Mammary epithelial cell (primary cell): ENCODE data around the gene ZNF778.

Source experiments
- EZH2 ChIP-seq: IDR thresholded peaks from 2 replicates; pipeline ENCODE4 v1.6.1; 2012; ENCODE audit warnings: low read length, inconsistent platforms, borderline replicate concordance
- TF ChIP-seq, protein P1 (sequence below), 2 donors: IDR thresholded peaks in 1 of 2; conservative IDR thresholded peaks in 1 of 2; 2 replicates each; pipeline ENCODE4 v1.5.1; 2011 to 2012; ENCODE audit warnings: inconsistent platforms in 2 of 2, low read length in 2 of 2, mild to moderate bottlenecking in 2 of 2, control low read depth in 1 of 2, low read depth in 1 of 2; ENCODE audit not compliant: insufficient read depth in 1 of 2; ENCODE audit errors: extremely low read depth in 1 of 2

DNA sequence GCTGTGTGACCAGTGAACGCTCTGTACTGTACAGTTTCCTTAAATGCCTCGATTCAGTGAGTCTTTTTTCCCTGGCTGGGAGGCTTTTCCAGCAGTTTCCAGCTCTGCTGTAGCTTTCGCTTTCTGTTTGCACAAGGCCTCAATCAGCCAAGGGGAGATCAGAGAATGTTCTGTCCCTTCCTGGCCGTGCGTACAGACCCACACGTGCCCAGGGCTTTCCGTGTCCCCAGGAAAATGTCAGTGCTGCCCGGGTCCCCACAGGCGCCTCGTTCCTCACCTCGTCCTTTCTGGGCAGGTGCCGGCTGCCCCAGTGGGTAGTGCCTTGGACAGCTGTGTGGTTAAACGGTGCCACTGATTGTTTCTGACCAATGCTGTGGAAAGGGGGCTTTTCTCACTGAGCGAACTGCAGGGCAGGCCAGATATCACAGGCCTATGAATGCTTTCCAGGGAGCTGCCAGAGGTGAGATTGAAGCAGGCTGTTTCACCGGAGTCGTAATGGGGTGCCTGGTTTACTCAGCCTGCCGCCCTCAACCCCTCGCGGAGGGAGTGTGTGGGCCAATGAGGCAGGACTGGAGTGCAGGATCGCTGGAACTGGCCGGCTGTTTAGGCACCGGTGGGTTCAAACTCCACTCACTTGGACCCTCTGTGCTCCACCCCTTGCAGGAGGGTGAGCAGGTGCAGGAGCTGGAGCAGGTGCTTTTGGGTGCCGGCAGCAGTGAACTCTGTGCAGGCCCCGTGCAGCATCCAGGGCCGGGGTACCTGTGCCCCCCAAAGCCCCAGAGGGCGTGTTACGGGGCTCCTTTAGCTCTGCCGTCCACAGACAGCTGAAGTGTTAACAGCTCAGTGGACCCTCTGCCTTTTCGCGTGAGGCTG is 44.4 kb downstream of the ZNF778 start:
- TF ChIP-seq, protein P1, sequence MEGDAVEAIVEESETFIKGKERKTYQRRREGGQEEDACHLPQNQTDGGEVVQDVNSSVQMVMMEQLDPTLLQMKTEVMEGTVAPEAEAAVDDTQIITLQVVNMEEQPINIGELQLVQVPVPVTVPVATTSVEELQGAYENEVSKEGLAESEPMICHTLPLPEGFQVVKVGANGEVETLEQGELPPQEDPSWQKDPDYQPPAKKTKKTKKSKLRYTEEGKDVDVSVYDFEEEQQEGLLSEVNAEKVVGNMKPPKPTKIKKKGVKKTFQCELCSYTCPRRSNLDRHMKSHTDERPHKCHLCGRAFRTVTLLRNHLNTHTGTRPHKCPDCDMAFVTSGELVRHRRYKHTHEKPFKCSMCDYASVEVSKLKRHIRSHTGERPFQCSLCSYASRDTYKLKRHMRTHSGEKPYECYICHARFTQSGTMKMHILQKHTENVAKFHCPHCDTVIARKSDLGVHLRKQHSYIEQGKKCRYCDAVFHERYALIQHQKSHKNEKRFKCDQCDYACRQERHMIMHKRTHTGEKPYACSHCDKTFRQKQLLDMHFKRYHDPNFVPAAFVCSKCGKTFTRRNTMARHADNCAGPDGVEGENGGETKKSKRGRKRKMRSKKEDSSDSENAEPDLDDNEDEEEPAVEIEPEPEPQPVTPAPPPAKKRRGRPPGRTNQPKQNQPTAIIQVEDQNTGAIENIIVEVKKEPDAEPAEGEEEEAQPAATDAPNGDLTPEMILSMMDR (conservative IDR thresholded peaks at IDR 0.05 in 1 of 2, IDR thresholded peaks at IDR 0.05 in 1 of 2; ENCODE audit: extremely low read depth in 1 of 2, insufficient read depth in 1 of 2, low read depth in 1 of 2, low read length in 2 of 2): no peak
- TF ChIP-seq EZH2: no peak
